ENCODE results near the gene CUEDC2.
A peak's percentile ranks its signal among the peaks of the same experiment; 100 is the strongest.
"Not testable (repeated sequence)": the region's sequence is repeated elsewhere in the genome, so short reads cannot be mapped to it uniquely, and the experiment has no call there.

The CUEDC2 gene

GRCh38 chr10:102454662-102455487, 22.5 kb upstream of the CUEDC2 start:
- not testable (repeated sequence) for DNase-seq

GRCh38 chr10:102453502-102453901, 21.1 kb upstream of the CUEDC2 start:
- peak; percentile 23 to 47 for DNase-seq

GRCh38 chr10:102452672-102453340, 20.4 kb upstream of the CUEDC2 start:
- peak; percentile 85 to 86 for DNase-seq

- DNase-seq, result no peak
Measured at GRCh38 chr10:102451105-102451969, 19.0 kb upstream of the CUEDC2 start, which contains the start of gene C10orf95. Gene C10orf95, minus strand, starts transcription at chr10:102451543. Its CDS starts 450 bp downstream, at chr10:102451093.

- peak; percentile 64 to 65 for DNase-seq
Measured at GRCh38 chr10:102450374-102451104, 18.2 kb upstream of the CUEDC2 start.

GRCh38 chr10:102450124-102450373, 17.7 kb upstream of the CUEDC2 start:
- no peak for DNase-seq

- DNase-seq, result peak in 1 of 2 donors; percentile 51
Measured at GRCh38 chr10:102449321-102450123, 17.1 kb upstream of the CUEDC2 start.

- DNase-seq, result peak; percentile 57 to 60
Measured at GRCh38 chr10:102444851-102445250, 12.5 kb upstream of the CUEDC2 start.

- DNase-seq, result no peak
Measured at GRCh38 chr10:102438374-102438773, 6.0 kb upstream of the CUEDC2 start.

- no peak for DNase-seq
Measured at GRCh38 chr10:102437515-102437914, 5.1 kb upstream of the CUEDC2 start.

GRCh38 chr10:102436312-102436711, 3.9 kb upstream of the CUEDC2 start:
- no peak for DNase-seq

- peak; percentile 69 to 70 for DNase-seq
Measured at GRCh38 chr10:102435529-102436233, 3.3 kb upstream of the CUEDC2 start.

- no peak for DNase-seq
Measured at GRCh38 chr10:102435133-102435497, 2.7 kb upstream of the CUEDC2 start.

- peak; percentile 53 to 79 for DNase-seq
Measured at GRCh38 chr10:102434394-102435132, 2.2 kb upstream of the CUEDC2 start.

GRCh38 chr10:102433619-102434046, 1.3 kb upstream of the CUEDC2 start:
- peak; percentile 68 to 88 for DNase-seq

- no peak for DNase-seq
Measured at GRCh38 chr10:102431452-102432124, 786 bp downstream of the CUEDC2 start.

GRCh38 chr10:102429468-102429867, 2.9 kb downstream of the CUEDC2 start:
- no peak for DNase-seq

- DNase-seq, result no peak
Measured at GRCh38 chr10:102426803-102427287, 5.5 kb downstream of the CUEDC2 start.

- DNase-seq, result no peak
Measured at GRCh38 chr10:102425444-102425843, 6.9 kb downstream of the CUEDC2 start.

GRCh38 chr10:102424916-102425315, 7.5 kb downstream of the CUEDC2 start:
- no peak for DNase-seq

All from inflammatory macrophage treated with lipopolysaccharide for 1 hour (primary cell).